NB4 (cell line): ENCODE measurements around the gene PLCH2.

ENCODE experiments used
- DNase-seq: peaks from one replicate; pipeline ENCODE4 v3.0.0; 2010; ENCODE audit warnings: low read depth
- H3K4me3 ChIP-seq: one replicate; pipeline ENCODE4 v1.5.1; 2011; ENCODE audit warnings: mild to moderate bottlenecking, low read depth, low read length, moderate library complexity
- MYC ChIP-seq: IDR thresholded peaks from 2 replicates; pipeline ENCODE4 v1.6.1; 2011; ENCODE audit warnings: low read depth, low read length
- POLR2A ChIP-seq: IDR thresholded peaks from 2 replicates; pipeline ENCODE4 v1.6.1; 2011; ENCODE audit warnings: mild to moderate bottlenecking; ENCODE audit not compliant: insufficient read length; ENCODE audit errors: extremely low read depth
- TF ChIP-seq, protein P1 (sequence below): IDR thresholded peaks from 2 replicates; pipeline ENCODE4 v1.6.1; 2011; ENCODE audit warnings: low read depth, low read length
- TF ChIP-seq, protein P2 (sequence below): IDR thresholded peaks from one replicate; pipeline ENCODE4 v1.5.1; 2012; ENCODE audit warnings: low read depth, low read length

Gene PLCH2

DNA sequence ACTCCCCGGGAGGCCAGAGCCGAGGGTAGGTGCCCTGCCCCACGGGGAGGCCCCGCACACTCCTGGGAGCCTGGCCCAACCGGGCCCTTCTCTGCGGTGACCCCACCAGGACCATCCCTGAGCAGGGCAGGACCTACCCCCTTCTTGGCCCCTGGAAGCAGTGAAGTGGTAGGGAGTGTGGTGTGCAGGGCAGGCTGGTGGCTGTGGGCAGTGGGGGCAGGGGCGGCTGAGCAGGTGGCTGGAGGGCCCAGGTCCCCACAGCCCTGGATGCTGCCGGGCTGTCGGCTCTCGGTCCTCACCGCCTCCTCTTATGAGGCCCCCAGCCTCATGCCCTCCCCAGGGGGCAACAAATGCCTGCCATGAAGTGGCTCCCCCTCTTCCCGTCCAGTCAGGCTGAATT is 19.5 kb downstream of the PLCH2 start:
- DNase-seq, result no peak
- no peak for TF ChIP-seq POLR2A
- TF ChIP-seq, protein P1, sequence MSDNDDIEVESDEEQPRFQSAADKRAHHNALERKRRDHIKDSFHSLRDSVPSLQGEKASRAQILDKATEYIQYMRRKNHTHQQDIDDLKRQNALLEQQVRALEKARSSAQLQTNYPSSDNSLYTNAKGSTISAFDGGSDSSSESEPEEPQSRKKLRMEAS, result no peak
- TF ChIP-seq MYC, result no peak
- TF ChIP-seq, protein P2, sequence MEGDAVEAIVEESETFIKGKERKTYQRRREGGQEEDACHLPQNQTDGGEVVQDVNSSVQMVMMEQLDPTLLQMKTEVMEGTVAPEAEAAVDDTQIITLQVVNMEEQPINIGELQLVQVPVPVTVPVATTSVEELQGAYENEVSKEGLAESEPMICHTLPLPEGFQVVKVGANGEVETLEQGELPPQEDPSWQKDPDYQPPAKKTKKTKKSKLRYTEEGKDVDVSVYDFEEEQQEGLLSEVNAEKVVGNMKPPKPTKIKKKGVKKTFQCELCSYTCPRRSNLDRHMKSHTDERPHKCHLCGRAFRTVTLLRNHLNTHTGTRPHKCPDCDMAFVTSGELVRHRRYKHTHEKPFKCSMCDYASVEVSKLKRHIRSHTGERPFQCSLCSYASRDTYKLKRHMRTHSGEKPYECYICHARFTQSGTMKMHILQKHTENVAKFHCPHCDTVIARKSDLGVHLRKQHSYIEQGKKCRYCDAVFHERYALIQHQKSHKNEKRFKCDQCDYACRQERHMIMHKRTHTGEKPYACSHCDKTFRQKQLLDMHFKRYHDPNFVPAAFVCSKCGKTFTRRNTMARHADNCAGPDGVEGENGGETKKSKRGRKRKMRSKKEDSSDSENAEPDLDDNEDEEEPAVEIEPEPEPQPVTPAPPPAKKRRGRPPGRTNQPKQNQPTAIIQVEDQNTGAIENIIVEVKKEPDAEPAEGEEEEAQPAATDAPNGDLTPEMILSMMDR, result no peak
- H3K4me3 ChIP-seq, result no peak overlapping the region

GRCh38 chr1:2496087-2496622 is 20.1 kb downstream of the PLCH2 start:
- TF ChIP-seq, protein P2, result no peak
- TF ChIP-seq MYC (no peak), POLR2A (no peak)
- TF ChIP-seq, protein P1, result no peak
- no peak for DNase-seq
- H3K4me3 ChIP-seq, result no peak overlapping the region

DNA sequence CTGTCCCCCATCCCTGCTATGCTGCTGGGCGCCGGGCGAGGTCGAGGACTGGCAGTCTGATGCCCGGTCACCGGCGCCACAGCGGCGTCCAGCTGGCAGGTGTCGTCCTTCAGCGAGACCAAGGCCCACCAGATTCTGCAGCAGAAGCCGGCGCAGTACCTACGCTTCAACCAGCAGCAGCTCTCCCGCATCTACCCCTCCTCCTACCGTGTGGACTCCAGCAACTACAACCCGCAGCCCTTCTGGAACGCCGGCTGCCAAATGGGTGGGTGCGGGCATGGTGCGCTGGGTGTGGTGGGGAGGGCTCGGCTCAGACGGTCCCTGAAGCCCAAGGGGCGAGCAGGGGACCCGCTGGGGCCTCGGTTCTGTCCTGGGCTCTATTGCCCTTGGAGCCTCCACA is 20.7 kb downstream of the PLCH2 start:
- TF ChIP-seq POLR2A (no peak), MYC (no peak)
- DNase-seq, result no peak
- H3K4me3 ChIP-seq, result no peak overlapping the region

GRCh38 chr1:2497891-2498290 is 21.8 kb downstream of the PLCH2 start:
- H3K4me3 ChIP-seq, result no peak overlapping the region
- no peak for DNase-seq
- no peak for TF ChIP-seq MYC

DNA sequence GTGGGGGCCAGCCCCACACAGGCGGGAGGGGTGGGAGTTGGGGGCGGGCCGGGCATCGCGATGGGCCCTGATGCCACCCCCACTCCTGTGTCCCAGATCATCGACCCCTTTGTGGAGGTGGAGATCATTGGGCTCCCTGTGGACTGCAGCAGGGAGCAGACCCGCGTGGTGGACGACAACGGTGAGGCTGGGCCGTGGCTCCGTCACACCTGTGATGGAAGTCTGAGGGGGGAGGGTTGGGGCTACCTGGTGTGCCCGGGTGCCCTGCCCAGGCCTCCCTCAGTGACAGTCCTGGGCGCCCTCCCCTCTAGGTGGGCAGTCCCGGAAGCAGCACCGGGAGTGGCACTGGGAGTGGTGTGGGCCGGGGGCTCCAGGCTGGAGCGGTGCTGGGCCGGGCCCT is 22.6 kb downstream of the PLCH2 start:
- no peak overlapping the region for H3K4me3 ChIP-seq
- TF ChIP-seq MYC (no peak), POLR2A (no peak)
- TF ChIP-seq, protein P2, result no peak
- TF ChIP-seq, protein P1, result no peak
- no peak for DNase-seq

DNA sequence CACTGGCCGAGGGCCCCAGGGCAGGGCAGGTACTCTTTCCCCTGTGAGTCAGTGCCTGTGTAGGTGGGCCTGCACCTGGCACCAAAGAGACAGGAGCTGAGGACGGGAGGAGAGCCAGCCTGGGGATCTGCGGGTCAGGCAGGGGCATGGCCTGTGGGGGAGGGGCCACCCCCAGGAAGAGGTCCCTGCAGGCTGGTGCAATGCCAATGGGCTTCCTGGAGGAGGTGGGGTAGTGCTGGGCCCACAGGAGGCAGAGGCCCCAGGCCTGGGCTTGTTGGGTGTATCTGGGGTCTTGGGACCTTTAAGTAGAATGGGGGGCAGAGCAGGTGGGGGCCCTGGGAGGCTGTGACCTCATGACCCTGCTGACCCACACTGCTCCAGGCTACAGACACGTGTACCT is 23.2 kb downstream of the PLCH2 start:
- TF ChIP-seq, protein P2, result no peak
- TF ChIP-seq POLR2A, result no peak
- TF ChIP-seq, protein P1, result no peak
- no peak for TF ChIP-seq MYC
- H3K4me3 ChIP-seq, result no peak overlapping the region
- no peak for DNase-seq

- H3K4me3 ChIP-seq, result no peak overlapping the region
- TF ChIP-seq MYC (no peak), POLR2A (no peak)
- TF ChIP-seq, protein P1, result no peak
- TF ChIP-seq, protein P2, result no peak
- DNase-seq, result no peak
Observed at GRCh38 chr1:2499986-2500596, 24.0 kb downstream of the PLCH2 start.
